Ramos (cell line): Measurements from ENCODE around the gene CCNF.

ENCODE experiments used
- in situ Hi-C: fragments of 300-500 bp; cut with MboI; formaldehyde crosslinking; loops from one replicate; pipeline ENCODE4 v1.14.3; 2022; ENCODE audit warnings: low sequenced_read_pairs; ENCODE audit not compliant: unreplicated experiment

Gene CCNF

DNA sequence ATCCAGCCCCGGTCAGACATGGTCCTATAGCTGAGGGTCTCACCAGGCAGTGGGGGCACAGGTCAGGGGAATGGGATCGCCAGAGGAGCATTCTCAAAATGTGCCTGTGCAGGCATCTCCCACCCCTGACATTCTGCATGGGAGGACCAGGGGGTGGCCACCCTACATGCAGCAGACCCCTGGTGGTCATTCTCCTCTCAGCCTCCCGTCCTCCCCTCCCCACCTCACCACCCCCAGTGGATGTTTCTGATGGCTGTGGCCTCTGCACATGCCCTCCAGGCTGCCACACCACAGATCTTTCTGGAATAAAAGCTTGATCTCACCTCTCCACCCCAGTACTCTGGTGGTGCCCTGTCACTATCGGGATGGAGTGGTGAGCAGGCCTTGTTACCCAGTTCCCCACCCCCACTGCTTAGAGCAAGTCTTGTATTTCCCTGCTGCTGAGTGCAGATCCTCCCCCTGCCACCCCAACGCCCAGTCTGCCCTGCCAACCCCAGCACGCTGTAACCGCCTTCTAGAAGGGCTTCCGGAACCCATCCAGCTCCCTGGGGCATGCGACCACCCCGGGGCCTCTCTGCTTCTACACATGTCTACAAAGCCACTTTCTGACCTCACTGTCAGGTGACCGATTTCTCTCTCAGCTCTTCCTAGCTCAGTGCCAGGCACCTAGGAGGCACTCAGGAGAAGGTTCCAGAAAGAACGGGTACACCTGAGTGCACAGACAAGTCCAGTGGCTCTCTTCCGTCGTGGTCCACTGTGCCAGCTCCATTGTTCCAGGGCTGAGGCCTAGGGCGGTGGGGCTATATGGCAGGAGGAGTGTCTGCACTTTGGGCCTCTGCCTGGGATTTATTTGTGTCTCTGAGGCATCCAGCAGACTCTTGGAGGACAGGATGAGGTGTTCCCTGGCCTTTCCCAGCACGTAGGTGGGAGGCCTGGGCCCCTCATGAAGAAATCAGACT is 55.0 kb downstream of the CCNF start:
- in situ Hi-C loops, result no loop called here

DNA sequence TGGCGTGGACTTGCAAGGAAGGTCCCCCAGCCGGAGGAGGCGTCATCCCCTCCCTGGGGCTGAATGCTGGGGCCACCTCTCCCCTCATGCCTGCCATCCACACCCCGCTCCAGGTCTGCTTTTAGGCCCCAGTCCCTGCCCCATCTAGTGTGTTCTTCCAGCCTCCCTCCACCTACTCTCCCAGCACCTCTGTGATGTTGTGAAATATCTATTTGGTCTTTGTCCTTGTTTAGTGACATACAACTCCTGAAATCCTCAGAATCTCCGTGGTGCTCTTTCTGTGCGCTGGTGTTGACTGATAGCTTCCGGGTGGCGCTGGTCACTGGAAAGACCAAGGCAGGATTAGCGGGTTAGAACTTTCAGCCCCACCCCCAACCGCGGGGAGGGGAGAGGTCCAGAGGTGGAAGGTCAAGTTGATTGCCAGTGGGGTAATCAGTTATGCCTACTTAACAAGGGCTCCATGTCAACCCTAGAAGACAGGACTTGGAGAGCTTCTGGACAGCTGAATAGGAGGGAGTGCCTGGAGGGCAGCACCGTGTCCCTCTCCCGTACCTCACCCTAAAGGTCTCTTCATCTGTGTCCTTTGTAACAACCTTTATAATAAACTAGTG is 55.8 kb downstream of the CCNF start:
- in situ Hi-C loops, result no loop called here

DNA sequence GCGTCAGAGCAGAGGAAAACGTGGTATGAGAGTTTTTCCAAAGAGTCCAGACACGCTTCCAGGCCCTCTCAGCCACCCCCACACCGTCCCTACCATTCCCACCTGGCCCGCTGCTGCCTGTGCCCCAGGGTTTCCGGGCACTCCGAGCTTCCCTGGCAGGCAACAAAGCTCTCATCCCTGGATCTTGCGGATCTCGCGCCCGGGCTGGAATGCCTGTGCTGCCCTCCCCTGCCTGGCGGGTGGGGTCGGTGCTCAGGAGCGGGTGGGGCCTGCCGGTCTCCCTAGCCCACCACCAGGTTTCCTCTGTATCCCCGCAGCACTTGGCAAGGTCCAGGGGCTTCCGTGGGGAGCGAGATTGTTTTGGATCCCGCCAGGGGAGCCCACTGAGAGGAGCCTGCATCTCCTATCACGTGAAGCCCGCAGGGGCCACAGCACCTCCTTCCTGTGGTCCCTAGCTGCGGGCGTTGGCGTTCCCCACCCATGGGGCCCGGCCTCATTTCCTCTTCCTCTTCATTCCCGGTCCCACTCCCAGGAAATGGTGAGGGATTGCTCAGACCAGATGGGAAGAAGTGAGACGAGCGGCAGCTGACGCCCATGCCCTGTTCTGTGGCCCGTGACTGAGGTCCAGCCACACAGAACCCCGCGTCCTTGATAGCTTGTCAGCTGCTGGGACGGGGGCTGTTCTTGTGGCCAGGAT is 56.7 kb downstream of the CCNF start:
- in situ Hi-C loops, result no loop called here

DNA sequence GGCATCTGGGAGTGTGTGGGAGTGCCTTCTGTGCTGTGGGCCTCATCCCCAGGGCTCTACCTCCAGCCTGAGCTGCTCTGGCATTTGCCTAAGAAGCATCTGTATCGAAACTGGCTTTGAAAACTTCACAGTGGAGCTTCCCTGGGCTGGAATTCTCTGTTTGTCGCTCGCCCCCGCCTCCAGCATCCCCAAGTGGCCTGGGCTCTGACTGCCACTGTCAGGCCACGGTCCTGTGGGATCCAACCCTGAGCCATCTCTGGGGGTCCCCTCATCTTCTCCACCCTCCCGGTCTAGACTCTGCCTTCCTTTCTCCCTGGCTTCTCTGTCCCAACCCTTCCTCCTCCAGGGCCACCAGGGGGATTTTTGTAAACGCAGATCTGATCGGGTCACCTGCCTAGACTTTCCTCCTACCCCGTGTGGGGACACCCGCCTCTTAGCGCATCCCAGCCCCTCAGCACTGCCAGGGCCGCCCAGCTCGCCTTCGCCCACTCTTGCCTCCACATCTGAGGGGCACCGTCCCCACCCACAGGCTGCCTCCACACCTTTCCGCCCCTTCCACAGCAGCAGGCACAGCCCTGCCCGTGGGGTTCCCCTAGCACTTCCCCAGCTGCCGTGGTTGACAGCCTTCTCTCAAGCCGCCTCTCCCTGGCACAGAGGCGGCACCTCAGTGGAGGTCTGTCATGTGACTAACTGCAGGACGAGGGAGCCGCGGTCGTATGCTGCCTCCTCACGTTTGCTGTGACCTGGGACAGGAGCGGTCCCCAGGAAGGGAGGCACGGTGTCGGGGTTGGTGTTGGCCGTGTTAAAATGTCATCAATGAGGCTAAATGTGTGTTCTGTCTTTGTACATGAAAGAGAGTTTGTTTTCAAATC is 57.6 kb downstream of the CCNF start:
- in situ Hi-C loops, result no loop called here

GRCh38 chr16:2487517-2487842 is 58.2 kb downstream of the CCNF start:
- in situ Hi-C loops, result no loop called here

DNA sequence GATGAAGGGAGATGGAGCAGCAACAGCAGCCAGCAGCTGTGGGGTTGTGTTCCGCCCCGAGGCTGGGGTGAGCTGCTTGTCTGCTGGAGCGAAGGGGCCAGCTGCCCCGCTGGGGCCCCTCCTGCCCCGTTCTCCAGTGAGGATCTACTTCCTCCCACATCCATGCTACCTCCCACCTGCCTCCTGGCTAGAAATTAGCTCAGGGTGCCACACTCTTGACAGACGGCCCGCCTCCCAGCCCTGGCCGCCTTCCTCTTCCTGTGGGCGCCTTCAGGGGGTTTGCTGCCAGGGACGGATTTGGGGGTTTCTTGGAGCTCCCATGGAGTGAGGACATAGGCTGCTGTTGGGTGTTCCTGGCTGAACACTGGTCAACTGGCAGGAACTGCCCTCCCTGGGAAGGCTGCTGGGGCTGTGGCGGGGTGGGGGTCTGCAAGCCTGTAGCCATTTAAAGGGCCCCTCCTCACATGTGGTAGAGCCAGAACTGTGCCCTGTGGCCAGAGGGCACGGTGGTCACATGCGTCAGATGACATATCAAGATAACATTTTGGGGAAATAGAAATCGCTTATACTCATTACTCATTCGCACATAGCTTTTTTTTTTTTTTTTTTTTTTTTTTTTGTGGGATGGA is 58.8 kb downstream of the CCNF start:
- in situ Hi-C loops, result no loop called here

GRCh38 chr16:2489581-2489980 is 60.3 kb downstream of the CCNF start:
- in situ Hi-C loops, result no loop called here

- in situ Hi-C loops, result no loop called here
These were observed 61.2 kb downstream of the CCNF start for GRCh38 chr16:2490190-2491105.

- in situ Hi-C loops, result no loop called here
These were observed 63.0 kb downstream of the CCNF start for GRCh38 chr16:2492292-2492691.

- in situ Hi-C loops, result no loop called here
These were observed 64.4 kb downstream of the CCNF start for GRCh38 chr16:2493605-2494004.

- in situ Hi-C loops, result no loop called here
These were observed 65.4 kb downstream of the CCNF start for GRCh38 chr16:2494616-2495015.

- in situ Hi-C loops, result no loop called here
These were observed 65.8 kb downstream of the CCNF start for GRCh38 chr16:2495041-2495440.

DNA sequence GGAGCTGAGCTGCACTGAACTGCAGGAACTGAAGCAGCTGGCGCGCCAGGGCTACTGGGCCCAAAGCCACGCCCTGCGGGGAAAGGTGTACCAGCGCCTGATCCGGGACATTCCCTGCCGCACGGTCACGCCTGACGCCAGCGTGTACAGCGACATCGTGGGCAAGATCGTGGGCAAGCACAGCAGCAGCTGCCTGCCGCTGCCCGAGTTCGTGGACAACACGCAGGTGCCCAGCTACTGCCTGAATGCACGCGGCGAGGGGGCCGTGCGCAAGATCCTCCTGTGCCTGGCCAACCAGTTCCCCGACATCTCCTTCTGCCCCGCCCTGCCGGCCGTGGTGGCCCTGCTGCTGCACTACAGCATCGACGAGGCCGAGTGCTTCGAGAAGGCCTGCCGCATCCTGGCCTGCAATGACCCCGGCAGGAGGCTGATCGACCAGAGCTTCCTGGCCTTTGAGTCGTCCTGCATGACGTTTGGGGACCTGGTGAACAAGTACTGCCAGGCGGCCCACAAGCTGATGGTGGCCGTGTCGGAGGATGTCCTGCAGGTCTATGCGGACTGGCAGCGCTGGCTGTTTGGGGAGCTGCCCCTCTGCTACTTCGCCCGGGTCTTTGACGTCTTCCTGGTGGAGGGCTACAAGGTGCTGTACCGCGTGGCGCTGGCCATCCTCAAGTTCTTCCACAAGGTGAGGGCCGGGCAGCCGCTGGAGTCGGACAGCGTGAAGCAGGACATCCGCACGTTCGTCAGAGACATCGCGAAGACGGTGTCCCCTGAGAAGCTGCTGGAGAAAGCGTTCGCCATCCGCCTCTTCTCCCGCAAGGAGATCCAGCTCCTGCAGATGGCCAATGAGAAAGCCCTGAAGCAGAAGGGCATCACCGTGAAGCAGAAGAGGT is 67.2 kb downstream of the CCNF start:
- in situ Hi-C loops, result no loop called here

DNA sequence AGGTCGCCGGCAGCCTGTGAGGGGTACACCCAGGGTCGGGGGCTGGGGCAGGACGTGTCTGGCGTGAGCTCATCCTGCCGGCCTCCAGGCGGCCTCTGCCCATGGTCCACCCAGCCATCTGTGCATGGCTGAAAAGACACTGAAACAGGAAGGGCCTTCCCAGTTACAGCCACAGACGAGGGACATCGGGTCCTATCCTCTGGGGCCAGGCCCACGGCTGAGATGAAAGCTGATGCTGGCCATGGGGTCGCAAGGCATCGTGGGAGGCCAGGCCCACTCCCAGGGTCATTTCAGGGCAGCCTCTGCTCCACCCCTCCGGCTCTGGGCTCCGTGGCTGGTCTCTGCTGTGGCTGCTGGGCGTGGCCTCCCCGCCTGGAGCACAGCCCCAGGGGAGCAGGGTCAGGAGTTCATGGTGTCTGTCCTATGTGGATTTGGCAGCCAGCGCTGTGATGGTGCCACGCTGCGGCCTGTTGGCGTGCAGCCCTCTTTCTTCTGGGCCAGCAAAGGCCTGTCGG is 67.9 kb downstream of the CCNF start:
- in situ Hi-C loops, result no loop called here

- in situ Hi-C loops, result no loop called here
These were observed 68.6 kb downstream of the CCNF start for GRCh38 chr16:2497695-2498484.

DNA sequence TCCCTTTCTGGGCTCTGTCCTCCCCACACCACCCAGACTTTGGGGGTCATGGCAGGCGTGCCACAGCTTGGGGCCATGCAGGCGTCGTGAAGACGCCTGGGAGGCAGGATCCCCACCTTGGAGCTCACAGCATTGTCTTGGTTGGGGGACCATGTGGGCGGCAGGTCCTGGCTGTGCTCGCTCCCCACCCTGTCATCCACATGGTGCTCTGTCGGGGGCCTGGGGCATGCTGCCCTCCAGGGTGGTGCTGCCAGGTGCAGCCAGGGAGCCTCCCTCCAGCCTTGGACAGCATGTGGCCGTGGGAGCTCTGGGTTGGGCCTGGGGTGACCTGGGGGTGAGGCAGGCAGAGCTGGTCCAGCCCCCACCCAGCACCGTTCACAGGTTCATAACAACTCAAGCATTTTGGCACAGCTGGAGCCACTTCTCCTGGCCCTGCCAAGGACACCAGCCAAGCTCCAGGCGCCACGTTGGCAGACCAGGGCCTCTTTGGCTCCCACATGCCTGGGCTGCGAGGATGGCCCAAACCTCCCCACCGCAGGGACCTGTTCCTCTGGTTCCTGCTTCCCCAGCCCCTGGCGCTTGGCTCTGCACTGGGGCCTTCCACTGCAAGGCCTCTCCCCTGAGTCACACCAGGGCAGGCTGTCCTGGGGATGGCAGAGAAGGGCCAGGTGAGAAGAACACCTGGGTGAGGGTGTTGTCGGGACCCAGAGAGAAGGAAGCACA is 69.4 kb downstream of the CCNF start:
- in situ Hi-C loops, result no loop called here
